HCT116 (cell line): ENCODE results near the gene TMC1.

Experiments used
- ATF3 ChIP-seq: IDR thresholded peaks from 2 replicates; pipeline ENCODE4 v1.6.1; 2012
- CEBPB ChIP-seq: IDR thresholded peaks from 2 replicates; pipeline ENCODE4 v1.6.1; 2012; ENCODE audit warnings: low read depth
- CTCF ChIP-seq, 3 experiments: fragments of 200-600 bp in 1 of 3; sonication (generic) in 1 of 3; IDR thresholded peaks in 2 of 3; conservative IDR thresholded peaks in 1 of 3; 2 replicates each; pipeline ENCODE4 v1.5.1; 2012 to 2017; ENCODE audit warnings: low read depth in 2 of 3, low read length in 2 of 3, antibody characterized with exemption in 1 of 3, borderline replicate concordance in 1 of 3, control low read depth in 1 of 3, mild to moderate bottlenecking in 1 of 3, mixed read lengths in 1 of 3, mixed run types in 1 of 3, moderate library complexity in 1 of 3; ENCODE audit not compliant: insufficient read depth in 1 of 3
- EZH2 ChIP-seq: fragments of 200-600 bp; sonication (generic); IDR thresholded peaks from 2 replicates; pipeline ENCODE4 v1.6.1; 2017; ENCODE audit warnings: antibody characterized with exemption, mixed run types
- EZH2phosphoT487 ChIP-seq: fragments of 200-600 bp; IDR thresholded peaks from 2 replicates; pipeline ENCODE4 v1.6.1; 2018; ENCODE audit warnings: antibody characterized with exemption, borderline replicate concordance
- POLR2A ChIP-seq: IDR thresholded peaks from 2 replicates; pipeline ENCODE4 v1.7.0; 2011; ENCODE audit warnings: borderline replicate concordance; ENCODE audit not compliant: insufficient read depth, insufficient read length; ENCODE audit errors: extremely low read depth
- POLR2AphosphoS5 ChIP-seq: IDR thresholded peaks from 2 replicates; pipeline ENCODE4 v1.6.1; 2011; ENCODE audit warnings: mild to moderate bottlenecking, low read depth, low read length, moderate library complexity
- RAD21 ChIP-seq: IDR thresholded peaks from 2 replicates; pipeline ENCODE4 v1.6.1; 2012; ENCODE audit warnings: low read depth, mild to moderate bottlenecking
- SIN3A ChIP-seq: IDR thresholded peaks from 2 replicates; pipeline ENCODE4 v1.6.1; 2012; ENCODE audit warnings: low read depth
- SRF ChIP-seq: IDR thresholded peaks from 2 replicates; pipeline ENCODE4 v1.6.1; 2012; ENCODE audit warnings: low read depth
- TCF7L2 ChIP-seq: IDR thresholded peaks from 2 replicates; pipeline ENCODE4 v1.7.0; 2011; ENCODE audit warnings: borderline replicate concordance, inconsistent platforms; ENCODE audit not compliant: insufficient read depth, insufficient read length; ENCODE audit errors: extremely low read depth
- YY1 ChIP-seq: IDR thresholded peaks from 2 replicates; pipeline ENCODE4 v1.6.1; 2011; ENCODE audit warnings: low read length, low read depth, moderate library complexity, mild to moderate bottlenecking; ENCODE audit not compliant: insufficient replicate concordance; ENCODE audit errors: extremely low read depth
- ZNF274 ChIP-seq: fragments of 200-500 bp; sonication (Bioruptor generic); IDR thresholded peaks from 2 replicates; pipeline ENCODE4 v1.6.1; 2014; ENCODE audit warnings: mild to moderate bottlenecking, low read depth, low read length, inconsistent platforms

- TF ChIP-seq CTCF (IDR thresholded peaks at IDR 0.05 in 2 of 3, conservative IDR thresholded peaks at IDR 0.05 in 1 of 3; ENCODE audit: borderline replicate concordance in 1 of 3, insufficient read depth in 1 of 3, low read depth in 2 of 3, low read length in 2 of 3) (no peak), SRF (no peak), RAD21 (no peak), POLR2A (no peak), EZH2 (no peak), ZNF274 (no peak), TCF7L2 (no peak), YY1 (no peak), CEBPB (no peak), SIN3A (no peak), EZH2phosphoT487 (no peak), ATF3 (no peak), POLR2AphosphoS5 (no peak)
These were observed 292.1 kb downstream of the TMC1 start for GRCh38 chr9:72813544-72813943.
